ENCODE results near the gene TNFAIP8. TPM values are rescaled to one million over a fixed set of nuclear protein-coding genes. Genes with fewer than 3 reads are reported as not detected.

Gene TNFAIP8
- total and polyA plus RNA-seq, 2 donors (not counting 1 experiment from before 2014, with no cell fraction given), result 36.7 to 37.7 TPM

DNA sequence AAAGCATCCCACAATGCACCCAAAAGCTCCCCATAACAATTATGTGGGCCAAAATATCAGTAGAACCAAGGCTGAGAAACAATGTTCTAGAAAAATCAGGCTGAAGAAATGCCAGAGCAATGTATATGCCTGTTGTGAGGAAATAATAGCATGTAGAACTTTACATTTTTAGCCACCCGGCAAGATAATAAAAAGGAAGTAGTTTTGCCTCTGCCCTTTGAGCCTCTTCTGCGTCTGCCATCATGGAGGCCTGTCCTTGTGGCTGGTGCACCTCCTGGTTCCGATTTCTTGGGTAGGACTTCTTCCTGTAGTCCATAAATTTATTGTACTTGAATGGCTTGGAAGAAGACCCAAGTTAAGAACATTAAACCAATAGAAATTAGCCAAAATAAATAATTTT, 38.9 kb upstream of the TNFAIP8 start:
- no peak for TF ChIP-seq EZH2 (IDR thresholded peaks at IDR 0.05; ENCODE audit: low read length, missing control alignments)
- TF ChIP-seq, protein P1, sequence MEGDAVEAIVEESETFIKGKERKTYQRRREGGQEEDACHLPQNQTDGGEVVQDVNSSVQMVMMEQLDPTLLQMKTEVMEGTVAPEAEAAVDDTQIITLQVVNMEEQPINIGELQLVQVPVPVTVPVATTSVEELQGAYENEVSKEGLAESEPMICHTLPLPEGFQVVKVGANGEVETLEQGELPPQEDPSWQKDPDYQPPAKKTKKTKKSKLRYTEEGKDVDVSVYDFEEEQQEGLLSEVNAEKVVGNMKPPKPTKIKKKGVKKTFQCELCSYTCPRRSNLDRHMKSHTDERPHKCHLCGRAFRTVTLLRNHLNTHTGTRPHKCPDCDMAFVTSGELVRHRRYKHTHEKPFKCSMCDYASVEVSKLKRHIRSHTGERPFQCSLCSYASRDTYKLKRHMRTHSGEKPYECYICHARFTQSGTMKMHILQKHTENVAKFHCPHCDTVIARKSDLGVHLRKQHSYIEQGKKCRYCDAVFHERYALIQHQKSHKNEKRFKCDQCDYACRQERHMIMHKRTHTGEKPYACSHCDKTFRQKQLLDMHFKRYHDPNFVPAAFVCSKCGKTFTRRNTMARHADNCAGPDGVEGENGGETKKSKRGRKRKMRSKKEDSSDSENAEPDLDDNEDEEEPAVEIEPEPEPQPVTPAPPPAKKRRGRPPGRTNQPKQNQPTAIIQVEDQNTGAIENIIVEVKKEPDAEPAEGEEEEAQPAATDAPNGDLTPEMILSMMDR (conservative IDR thresholded peaks at IDR 0.05 in 1 of 2, IDR thresholded peaks at IDR 0.05 in 1 of 2; ENCODE audit: low read depth in 1 of 2, low read length in 2 of 2), result no peak
- Histone ChIP-seq H2AFZ (ENCODE audit: low read length) (no peak overlapping the region), H3K27ac (ENCODE audit: insufficient read depth, low read length) (no peak overlapping the region), H3K9ac (ENCODE audit: insufficient read depth, low read length) (no peak overlapping the region), H3K4me1 (ENCODE audit: control insufficient read depth, extremely low read depth, insufficient read depth, low read length) (peaks cover 3% of the 10 kb centered on the region), H3K36me3 (ENCODE audit: control insufficient read depth, insufficient read depth, low read length) (no peaks in the 10 kb centered on the region), H3K4me2 (ENCODE audit: extremely low read depth, insufficient read depth, low read length) (no peak overlapping the region), H3K9me3 (ENCODE audit: control insufficient read depth, insufficient read depth, low read depth, low read length) (no peaks in the 10 kb centered on the region), H3K27me3 (ENCODE audit: control insufficient read depth, insufficient read depth, low read length) (no peaks in the 10 kb centered on the region), H3K79me2 (ENCODE audit: control insufficient read depth, insufficient read depth, low read length) (no peaks in the 10 kb centered on the region), H4K20me1 (ENCODE audit: control insufficient read depth, extremely low read depth, insufficient read depth, low read length) (no peaks in the 10 kb centered on the region), H3K4me3 (replicated peaks in 1 of 4; ENCODE audit: control extremely low read depth in 1 of 4, insufficient read depth in 1 of 4, low read depth in 3 of 4, low read length in 4 of 4) (no peak overlapping the region)
- no peak for DNase-seq (ENCODE audit: low read depth in 2 of 2)

- peaks cover 5% of the 10 kb centered on the region for H3K4me1 ChIP-seq (ENCODE audit: control insufficient read depth, extremely low read depth, insufficient read depth, low read length)
- no peak overlapping the region for H3K9ac ChIP-seq (ENCODE audit: insufficient read depth, low read length)
- no peak for TF ChIP-seq EZH2 (IDR thresholded peaks at IDR 0.05; ENCODE audit: low read length, missing control alignments)
- TF ChIP-seq, protein P1 (conservative IDR thresholded peaks at IDR 0.05 in 1 of 2, IDR thresholded peaks at IDR 0.05 in 1 of 2; ENCODE audit: low read depth in 1 of 2, low read length in 2 of 2), result no peak
- DNase-seq (ENCODE audit: low read depth in 2 of 2), result no peak
- no peak overlapping the region for H3K4me3 ChIP-seq (replicated peaks in 1 of 4; ENCODE audit: control extremely low read depth in 1 of 4, insufficient read depth in 1 of 4, low read depth in 3 of 4, low read length in 4 of 4)
- no peaks in the 10 kb centered on the region for H3K36me3 ChIP-seq (ENCODE audit: control insufficient read depth, insufficient read depth, low read length)
- no peaks in the 10 kb centered on the region for H3K79me2 ChIP-seq (ENCODE audit: control insufficient read depth, insufficient read depth, low read length)
- H3K9me3 ChIP-seq (ENCODE audit: control insufficient read depth, insufficient read depth, low read depth, low read length), result no peaks in the 10 kb centered on the region
- no peaks in the 10 kb centered on the region for H3K27me3 ChIP-seq (ENCODE audit: control insufficient read depth, insufficient read depth, low read length)
- H4K20me1 ChIP-seq (ENCODE audit: control insufficient read depth, extremely low read depth, insufficient read depth, low read length), result no peaks in the 10 kb centered on the region
- H3K4me2 ChIP-seq (ENCODE audit: extremely low read depth, insufficient read depth, low read length), result no peak overlapping the region
- H2AFZ ChIP-seq (ENCODE audit: low read length), result no peak overlapping the region
- H3K27ac ChIP-seq (ENCODE audit: insufficient read depth, low read length), result no peak overlapping the region
Observed at GRCh38 chr5:119318256-119318894, 37.4 kb upstream of the TNFAIP8 start.

DNA sequence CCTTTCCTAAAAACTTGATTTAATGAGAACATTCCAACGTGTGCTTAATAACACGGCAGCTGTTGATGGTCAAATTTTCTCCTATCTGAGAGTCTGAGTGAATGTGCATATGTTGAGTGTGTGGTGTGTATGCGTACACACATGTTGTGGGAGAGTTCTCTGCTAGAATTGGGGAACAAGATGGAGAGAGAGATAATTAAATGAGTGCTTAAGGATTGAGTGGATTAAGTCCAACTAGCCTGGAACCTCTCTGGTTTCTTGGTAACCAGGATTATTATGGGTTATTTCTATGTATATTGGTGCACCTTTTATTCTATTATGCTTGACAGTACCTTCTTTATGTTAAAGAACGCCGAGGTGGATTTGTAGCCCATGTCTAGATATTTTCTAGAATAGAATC, 36.4 kb upstream of the TNFAIP8 start:
- Histone ChIP-seq H3K4me2 (ENCODE audit: extremely low read depth, insufficient read depth, low read length) (no peak overlapping the region), H3K79me2 (ENCODE audit: control insufficient read depth, insufficient read depth, low read length) (no peaks in the 10 kb centered on the region), H3K4me3 (replicated peaks in 1 of 4; ENCODE audit: control extremely low read depth in 1 of 4, insufficient read depth in 1 of 4, low read depth in 3 of 4, low read length in 4 of 4) (no peak overlapping the region), H3K36me3 (ENCODE audit: control insufficient read depth, insufficient read depth, low read length) (no peaks in the 10 kb centered on the region), H2AFZ (ENCODE audit: low read length) (no peak overlapping the region), H3K27ac (ENCODE audit: insufficient read depth, low read length) (no peak overlapping the region), H4K20me1 (ENCODE audit: control insufficient read depth, extremely low read depth, insufficient read depth, low read length) (no peaks in the 10 kb centered on the region), H3K9me3 (ENCODE audit: control insufficient read depth, insufficient read depth, low read depth, low read length) (no peaks in the 10 kb centered on the region), H3K9ac (ENCODE audit: insufficient read depth, low read length) (no peak overlapping the region), H3K4me1 (ENCODE audit: control insufficient read depth, extremely low read depth, insufficient read depth, low read length) (peaks cover 8% of the 10 kb centered on the region), H3K27me3 (ENCODE audit: control insufficient read depth, insufficient read depth, low read length) (no peaks in the 10 kb centered on the region)
- TF ChIP-seq, protein P1 (conservative IDR thresholded peaks at IDR 0.05 in 1 of 2, IDR thresholded peaks at IDR 0.05 in 1 of 2; ENCODE audit: low read depth in 1 of 2, low read length in 2 of 2), result no peak
- no peak for TF ChIP-seq EZH2 (IDR thresholded peaks at IDR 0.05; ENCODE audit: low read length, missing control alignments)
- DNase-seq (ENCODE audit: low read depth in 2 of 2), result no peak
